ENCODE data around the gene AKAP1.

GRCh38 chr17:57037411-57037810 is 47.6 kb upstream of the AKAP1 start:
- TF ChIP-seq POLR2AphosphoS5 (IDR thresholded peaks at IDR 0.05) (no peak), CTCF (IDR thresholded peaks at IDR 0.05) (no peak), POLR2A (IDR thresholded peaks at IDR 0.05) (no peak)
